Activated T-helper 1 cell treated with Interleukin-2 at 50 U/mL for 16 hours (primary cell): Measurements from ENCODE around the gene DDX42.
"Not testable (repeated sequence)": the region's sequence is repeated elsewhere in the genome, so short reads cannot be mapped to it uniquely, and the experiment has no call there.

ENCODE experiments used
- DNase-seq: peaks from one replicate; pipeline ENCODE4 v3.0.0-alpha.2; 2020; ENCODE audit warnings: low read depth

DDX42 gene

DNA sequence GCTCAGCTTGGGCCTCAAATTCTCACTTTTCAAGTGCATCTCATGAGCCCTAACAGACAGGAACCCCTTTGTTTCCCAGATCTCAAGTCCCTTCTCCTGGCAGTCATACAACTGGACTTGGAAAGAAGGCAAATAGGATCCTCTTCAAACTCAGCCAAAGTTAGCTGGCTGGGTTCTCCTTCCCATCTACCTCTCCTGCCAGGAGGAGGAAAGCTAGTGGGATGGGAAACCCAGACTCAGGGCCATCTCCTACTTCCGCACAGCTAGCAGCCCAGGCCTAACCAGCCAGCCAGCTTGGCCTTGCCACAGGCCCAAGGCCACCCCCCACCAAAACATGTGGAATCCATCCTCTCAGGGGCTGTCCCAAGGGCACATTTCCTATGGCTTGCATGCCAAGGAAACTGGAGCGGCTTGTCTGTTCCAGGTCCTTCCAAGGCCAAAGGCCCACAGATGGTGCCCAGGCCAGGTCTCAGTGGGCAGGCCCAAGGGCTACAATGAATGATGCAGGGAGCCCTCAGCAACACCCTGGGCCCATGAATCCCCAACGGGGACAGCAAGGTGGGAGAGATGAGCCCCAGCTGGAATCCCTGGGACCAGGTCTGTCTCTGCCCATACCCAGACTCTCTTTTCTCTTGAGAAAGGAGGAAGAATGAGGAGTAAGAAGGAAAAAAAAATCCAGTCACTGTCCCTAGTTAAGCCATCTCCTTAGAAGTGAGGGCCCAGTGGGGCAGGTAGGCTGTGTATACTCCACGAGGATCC lies 66.8 kb downstream of the DDX42 start:
- no peak for DNase-seq

DNA sequence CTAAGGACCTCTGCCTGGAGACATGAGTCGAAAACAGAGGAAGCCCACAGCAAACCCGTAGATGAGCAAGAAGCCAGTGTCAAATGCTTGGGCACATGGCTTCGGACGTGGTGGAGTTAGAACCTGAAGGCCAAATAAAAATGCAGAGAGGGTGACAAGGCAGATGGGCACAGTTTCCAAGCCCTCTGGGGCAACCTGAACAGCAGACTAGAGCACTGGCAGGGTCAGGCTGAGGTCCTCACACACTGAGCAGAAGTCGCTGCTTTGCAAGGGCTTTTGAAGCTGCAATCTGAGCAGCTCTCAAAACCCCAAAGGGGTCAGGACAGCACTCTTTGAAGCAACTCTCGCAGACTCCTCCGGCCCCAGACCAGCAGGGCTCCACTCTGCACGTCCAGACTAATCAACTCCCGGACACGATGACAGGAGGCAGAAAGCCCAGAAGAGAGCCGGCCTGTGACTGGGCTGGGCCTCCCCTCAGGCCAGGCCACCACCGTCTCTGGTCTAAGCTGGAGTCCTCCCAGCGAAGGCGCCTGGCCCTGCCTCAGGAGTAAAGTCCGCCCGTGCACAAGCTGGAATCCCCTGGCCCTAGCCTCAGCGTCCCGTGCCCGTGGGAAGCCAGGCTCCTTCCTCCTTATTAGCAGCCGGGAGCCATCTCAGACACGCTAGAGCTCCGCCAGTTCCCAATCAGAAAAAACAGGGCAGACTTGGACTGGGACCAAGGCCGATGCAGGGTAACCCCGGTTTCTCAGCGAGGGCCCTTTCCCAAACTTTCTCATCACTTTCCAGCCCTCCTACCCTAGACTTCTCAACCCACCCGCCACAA lies 67.6 kb downstream of the DDX42 start:
- DNase-seq, result no peak

DNA sequence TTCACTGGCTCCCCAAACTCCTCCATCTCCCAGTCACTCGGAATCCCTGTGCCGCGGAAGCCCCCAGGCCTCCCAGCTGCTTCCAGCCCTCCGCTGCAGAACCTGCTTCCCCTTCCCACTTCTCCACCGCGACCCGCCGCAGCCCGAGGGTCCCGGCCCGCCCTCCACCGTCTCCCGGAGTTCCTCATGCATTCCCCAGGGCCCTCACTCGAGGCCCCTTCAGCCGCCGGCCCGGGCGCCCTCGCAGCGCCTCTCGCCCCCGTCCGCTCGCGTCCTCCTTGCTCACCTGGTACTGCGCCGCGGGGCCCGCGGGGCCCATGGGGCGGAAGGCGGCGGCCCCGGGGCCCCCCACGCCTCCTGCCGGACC lies 68.2 kb downstream of the DDX42 start:
- no peak for DNase-seq

DNA sequence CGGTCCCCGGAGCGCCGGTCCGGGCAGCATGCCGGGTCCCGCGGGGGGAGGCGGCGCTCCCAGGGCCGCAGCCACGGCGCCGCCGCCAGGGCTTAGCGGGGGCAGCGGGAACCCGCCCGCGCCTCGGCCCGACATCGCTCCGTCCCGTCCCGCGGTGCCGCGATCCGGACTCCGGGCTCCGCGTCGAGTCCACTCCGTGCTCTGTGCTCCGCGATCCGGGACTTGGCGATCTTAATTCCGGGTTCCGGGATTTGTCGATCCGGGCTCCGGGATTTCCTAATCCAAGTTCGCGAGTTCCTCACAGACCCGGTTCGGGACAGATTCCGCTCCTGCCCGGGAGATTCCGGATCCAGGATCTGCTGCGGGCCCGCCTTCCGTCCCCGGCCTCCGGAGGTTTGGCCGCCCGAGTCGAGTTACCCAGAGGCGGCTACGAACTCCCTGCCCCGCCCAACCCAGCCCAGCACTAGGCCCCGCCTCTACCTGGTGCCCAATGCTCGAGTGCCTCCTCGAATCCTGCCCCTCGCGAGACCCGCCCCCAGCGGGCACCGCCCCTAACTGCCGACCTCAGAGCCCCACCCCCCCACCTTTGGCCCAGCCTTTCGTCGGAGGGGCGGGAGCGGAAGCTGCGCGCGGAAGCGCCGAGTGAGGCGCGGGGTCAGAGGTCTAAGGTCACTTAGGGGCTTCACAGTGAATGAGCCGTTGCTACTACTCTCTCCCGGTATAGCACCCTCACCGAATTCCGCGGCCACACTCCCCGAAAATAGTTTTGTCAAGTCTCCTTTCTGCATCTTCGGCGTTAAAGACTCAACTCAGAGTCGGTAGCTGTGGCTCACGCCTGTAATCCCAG lies 68.8 kb downstream of the DDX42 start, which contains the start of gene SMARCD2:
SMARCD2 (minus strand) TSS at position 146 of the 847 bp plus-strand sequence; CDS start at position 135, 11 bp downstream.
- peak; percentile 98 for DNase-seq

DNA sequence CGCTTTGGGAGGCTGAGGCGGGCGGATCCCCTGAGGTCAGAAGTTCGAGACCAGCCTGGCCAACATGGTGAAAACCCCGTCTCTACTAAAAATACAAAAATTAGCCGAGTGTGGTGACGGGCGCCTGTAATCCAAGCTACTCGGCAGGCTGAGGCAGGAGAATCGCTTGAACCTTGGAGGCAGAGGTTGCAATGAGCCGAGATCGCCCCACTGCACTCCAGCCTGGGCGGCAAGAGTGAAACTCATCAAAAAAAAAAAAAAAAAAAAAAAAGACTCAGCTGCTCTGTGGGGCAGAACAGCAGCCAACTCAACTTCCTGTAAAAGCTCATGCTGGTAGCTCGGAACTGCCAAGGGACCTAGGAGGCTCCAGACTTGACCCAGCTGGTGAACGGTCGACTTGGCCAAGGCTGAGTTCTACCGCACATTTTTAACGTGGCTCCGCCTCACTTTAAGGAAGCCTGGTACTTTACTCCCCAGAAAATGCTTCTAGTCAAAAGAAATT lies 69.5 kb downstream of the DDX42 start:
- DNase-seq, result not testable (repeated sequence)

DNA sequence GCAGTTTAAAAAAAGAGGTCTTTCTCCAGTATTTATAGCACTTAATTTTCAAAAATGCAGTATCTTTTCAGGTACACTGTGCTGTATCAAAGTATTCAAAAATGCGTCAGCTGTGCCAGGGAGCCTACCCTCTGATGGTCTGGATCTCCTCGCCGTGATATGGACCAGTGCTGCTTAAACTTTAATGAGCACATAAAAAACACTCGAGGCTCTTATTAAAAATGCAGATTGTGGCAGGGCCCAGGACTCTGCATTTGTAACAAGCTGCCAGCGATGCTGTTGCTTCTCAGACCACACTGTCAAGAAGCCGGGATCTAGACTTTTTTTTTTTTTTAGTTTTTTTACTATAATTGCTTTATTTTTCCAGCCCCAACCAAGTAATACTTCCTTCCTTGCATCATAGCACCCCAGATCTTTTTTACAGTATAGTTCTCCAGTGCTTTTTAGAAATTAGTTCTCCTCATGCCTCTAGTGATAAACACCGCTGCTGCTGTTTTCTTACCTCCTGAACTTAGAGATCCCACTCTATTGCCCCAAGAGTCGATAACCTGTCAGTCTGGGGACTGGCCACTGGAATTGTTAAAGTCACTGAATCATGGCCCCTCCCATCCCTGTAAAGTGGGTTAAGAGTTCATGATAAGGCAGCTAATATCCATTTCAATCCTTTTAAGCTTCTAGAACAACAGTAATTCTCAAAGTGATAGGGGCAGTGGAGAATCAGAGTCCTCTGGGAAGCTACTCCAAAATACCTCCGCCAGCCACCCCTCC lies 70.1 kb downstream of the DDX42 start:
- no peak for DNase-seq

DNA sequence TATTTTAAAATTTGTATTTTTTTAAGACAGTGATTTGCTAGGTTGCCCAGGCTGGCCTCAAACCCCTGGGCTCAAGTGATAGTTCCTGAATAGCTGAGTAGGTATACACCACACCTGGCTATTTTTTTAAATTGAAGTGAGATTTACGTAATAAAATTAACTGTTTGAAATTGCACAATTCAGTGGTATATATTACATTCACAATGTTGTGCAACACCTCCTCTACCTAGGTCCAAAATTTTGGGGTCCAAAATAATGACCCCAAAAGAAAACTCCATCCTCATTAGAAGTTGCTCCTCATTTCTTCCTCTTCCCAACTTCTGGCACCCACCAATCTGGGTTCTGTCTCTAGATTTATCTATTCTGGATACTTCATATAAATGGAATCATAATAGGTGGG lies 71.5 kb downstream of the DDX42 start:
- no peak for DNase-seq

DNA sequence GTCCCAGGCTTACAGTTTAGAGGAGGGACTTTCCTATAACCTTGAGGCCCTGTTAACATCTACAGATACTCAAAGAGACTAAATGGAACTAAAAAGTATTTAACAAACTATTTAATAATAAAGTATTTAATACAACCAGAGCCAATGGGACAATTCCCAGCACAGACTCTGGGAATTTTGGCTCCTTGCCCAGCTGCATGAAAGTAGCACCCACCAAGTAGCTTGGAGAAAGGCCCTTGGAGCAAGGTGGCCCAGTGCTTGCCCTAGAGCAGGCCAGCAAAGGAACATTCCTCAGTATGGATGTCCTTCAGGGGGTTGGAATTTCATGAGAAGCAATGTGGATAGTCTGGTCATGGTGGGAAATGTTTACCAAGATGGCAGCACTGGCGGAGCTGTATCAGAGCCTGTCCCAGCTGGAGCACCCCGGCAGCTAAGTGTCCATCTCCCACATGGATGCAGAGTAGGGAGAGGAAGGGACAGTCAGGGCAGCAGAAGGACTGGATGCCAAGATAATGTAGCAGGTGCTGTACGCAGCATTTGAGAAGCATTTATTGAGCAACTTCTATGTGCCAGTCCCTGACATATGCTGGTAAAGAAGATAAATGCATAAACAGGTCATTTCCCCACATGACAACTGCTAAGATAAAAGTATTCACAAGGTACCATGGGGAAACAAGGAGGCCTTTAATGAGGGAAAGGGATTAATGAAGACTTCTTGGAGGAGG lies 73.7 kb downstream of the DDX42 start:
- no peak for DNase-seq

DNA sequence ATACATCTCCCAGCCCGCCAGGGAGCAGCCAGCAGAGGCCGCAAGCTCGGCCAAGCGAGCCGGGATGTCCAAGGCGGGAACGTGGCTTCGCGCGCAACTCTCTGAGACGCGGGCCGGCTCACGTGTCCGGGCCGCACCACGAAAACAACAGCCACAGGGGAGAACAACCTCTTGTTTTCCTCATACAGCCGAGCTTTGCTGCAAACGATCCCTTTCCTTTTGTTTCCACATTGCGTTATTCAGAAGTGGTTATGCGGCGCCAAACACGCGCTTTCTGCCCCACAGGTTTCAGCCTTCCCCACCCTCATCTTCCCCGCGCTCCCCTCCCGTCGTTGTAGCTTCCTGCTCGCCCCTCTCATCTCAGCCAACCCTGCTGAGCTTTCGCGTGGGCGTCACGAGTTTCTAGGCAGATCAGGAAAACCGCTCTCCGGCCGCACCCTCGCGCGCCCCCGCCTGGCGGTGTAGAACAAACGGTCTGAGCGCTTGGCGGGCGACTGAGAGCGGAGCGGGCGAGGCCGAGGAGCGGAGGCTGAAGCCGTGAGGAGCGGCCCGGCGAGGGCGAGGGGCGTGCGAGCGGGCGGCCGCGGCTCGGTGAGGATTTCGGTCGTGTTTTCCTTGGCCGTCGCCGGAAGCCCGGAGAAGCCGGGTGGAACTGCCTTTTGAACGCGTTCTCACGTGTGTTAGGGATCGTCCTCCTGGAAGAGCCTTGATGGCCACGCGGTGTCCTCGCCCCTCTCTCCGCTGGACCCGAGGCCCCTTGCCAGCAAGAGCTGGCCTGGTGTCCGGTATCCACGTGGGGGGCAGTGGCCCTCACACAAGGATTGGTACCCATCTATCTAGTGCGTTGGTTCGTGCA lies 75.1 kb downstream of the DDX42 start:
- DNase-seq, result peak; percentile 87

DNA sequence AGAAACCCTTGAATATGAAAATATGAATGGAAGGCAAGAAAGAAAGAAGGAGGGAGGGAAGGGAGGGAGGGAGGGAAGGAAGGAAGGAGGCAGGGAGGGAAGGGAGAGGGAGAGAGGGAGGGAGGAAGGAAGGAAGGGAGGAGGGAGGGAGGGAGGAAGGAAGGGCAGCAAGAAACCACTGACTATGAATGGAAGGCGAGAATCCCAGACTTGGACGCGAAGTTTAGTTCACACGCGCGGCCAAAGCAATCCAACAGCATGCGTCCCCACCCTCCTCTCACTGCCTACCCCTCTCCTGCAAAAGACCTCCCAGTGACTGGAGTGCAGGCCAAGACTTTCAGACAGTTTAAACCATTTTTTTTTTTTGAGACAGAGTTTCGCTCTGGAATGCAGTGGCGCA lies 76.4 kb downstream of the DDX42 start:
- DNase-seq, result no peak

DNA sequence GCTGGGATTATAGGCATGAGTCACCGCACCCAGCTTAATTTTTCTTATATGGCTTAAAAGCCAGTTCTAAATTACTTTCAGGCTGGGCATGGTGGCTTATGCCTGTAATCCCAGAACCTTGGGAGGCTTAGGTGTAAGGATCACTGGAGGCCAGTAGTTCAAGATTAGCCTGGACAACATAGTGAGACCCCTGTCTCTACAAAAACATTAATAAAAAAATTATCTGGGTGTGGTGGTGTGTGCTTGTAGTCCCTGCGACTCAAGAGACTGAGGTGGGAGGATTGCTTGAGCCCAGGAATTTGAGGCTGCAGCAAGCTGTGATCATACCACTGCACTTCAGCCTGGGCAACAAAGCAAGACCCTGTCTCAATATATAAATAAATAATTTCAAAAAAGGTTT lies 79.3 kb downstream of the DDX42 start:
- no peak for DNase-seq

DNA sequence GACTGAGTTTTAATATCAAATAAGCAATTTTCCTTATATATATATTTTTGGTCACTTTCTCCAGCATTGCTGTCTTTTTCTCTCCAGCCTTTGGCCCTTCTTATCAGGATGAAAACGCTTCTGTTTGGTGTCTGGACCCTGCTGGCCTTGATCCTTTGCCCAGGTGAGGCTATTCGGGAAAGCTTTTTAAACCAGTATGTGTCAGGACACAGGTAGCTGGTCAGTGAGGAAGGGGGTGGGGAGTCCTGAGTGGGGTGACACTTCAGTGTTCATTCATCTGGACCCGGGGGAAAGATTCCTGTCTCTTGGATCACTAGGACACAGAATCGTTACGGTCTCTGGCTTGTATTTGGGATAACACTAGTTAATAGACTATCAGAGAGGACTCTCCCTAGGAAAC lies 80.7 kb downstream of the DDX42 start:
- DNase-seq, result no peak

DNA sequence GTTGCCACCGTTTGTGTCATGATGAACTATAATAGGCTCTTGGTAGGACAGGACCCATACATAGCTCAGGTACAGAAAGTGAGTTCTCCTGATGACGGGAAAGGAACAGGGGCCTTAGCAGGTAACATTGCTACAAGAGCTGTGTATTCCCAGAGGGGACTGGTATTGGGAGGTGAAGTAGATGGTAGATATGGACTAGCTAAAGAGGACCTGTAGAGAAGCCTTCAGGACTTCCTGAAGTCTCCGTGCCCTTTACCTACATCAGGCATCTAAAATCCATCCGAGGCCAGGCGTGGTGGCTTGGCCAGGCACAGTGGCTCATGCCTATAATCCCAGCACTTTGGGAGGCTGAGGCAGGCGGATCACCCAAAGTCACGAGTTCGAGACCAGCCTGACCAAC lies 81.2 kb downstream of the DDX42 start:
- no peak for DNase-seq

DNA sequence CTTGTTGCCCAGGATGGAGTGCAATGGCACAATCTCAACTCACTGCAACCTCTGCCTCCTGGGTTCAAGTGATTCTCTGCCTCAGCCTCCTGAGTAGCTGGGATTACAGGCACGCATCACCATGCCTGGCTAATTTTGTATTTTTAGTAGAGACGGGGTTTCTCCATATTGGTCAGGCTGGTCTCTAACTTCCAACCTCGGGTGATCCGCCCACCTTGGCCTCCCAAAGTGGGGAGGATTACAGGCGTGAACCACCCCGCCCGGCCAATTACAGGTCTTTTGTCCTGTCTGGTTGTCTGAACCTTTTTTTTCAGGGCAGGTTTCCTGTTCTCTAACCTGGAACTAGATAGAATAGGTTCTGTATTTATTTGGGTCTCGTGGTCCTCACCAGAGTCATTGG lies 82.5 kb downstream of the DDX42 start:
- not testable (repeated sequence) for DNase-seq

DNA sequence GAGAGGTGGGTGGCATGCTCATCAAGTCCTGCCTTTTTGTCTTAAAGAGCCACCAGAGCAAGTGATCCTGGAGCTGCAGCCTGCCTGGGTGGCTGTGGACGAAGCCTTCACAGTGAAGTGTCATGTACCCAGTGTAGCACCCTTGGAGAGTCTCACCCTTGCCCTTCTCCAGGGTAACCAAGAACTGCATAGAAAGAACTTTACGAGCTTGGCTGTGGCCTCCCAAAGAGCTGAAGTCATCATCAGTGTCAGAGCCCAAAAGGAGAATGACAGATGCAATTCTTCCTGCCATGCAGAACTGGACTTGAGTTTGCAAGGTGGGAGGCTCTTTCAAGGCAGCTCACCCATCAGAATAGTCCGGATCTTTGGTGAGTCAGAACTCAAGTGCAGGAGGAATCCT lies 85.3 kb downstream of the DDX42 start:
- no peak for DNase-seq

DNA sequence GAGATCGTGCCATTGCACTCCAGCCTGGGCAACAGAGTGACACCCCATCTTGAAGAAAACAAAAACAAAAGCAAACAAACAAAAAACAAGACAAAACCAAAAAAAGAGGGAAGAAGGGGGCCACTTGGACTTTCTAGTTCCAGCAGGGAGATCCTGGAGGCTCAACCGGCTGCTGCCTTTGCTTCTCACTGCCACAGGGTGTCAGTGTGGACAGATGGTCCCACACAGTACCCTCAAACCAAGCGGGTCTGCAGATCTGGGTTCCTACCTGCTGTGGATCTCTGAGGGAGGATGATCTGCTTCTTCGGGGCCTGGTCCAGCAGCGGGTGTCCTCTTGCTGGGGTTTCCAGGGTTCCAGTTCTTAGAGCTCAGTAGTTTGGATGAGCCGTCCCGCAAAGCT lies 92.7 kb downstream of the DDX42 start:
- not testable (repeated sequence) for DNase-seq
